ENCODE data around the gene DOC2B.

Gene DOC2B

DNA sequence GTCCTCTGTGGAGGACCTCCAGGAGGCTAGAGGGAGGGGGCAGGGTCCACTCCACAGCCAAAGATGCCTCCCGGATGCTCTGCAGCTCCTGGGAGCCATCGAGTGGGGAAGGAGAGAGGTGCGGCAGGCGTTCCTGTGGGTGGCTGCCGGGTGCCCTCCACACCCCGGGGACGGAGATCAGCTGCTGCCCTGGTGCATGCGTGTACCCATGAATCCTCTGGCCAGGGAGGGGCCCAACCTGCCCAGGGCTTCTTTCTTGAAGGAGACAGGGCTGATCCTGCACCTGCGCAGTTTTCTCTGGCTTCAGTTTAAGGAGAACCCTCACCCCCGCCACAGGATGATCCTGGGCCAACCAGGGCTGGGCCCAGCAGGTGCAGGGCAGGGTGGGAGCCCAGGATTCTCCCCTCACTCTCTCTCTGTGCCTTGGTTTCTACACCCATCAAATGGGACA, 33.5 kb upstream of the DOC2B start:
- H4K8ac ChIP-seq (ENCODE audit: low read depth, low read length), result no peak overlapping the region
- WGBS (ENCODE audit: extremely low coverage, insufficient coverage, low lambda C conversion rate), result no CpG with 5 or more reads among the region's 10 CpGs
- H3K27ac ChIP-seq (ENCODE audit: low read depth, low read length), result no peak overlapping the region
- no peak overlapping the region for H3K18ac ChIP-seq (ENCODE audit: low read length)
- no peaks in the 10 kb centered on the region for H3K4me1 ChIP-seq (ENCODE audit: control insufficient read depth, low read depth, low read length)
- no peak for DNase-seq
- H2AK5ac ChIP-seq (ENCODE audit: low read length), result peak overlapping the region; percentile 62
- H3K27me3 ChIP-seq (ENCODE audit: insufficient read depth, low read length, poor library complexity), result no peaks in the 10 kb centered on the region
- H3K36me3 ChIP-seq (ENCODE audit: control insufficient read depth, insufficient read depth, low read length), result no peaks in the 10 kb centered on the region
- H2BK120ac ChIP-seq (ENCODE audit: low read depth, low read length), result no peak overlapping the region
- no peaks in the 10 kb centered on the region for H3K79me2 ChIP-seq (ENCODE audit: control insufficient read depth, insufficient read depth, low read length)
- H3K4me2 ChIP-seq (ENCODE audit: low read length), result peak overlapping the region; percentile 9
- H4K5ac ChIP-seq (ENCODE audit: low read length), result no peak overlapping the region
- peak overlapping the region; percentile 54 for H3K4me3 ChIP-seq (ENCODE audit: low read length)
- H2BK5ac ChIP-seq (ENCODE audit: low read length), result no peak overlapping the region
- peak overlapping the region; percentile 83 for H3K9ac ChIP-seq (ENCODE audit: low read length)
- no peak overlapping the region for H3K4ac ChIP-seq (ENCODE audit: low read depth, low read length)
- H3K56ac ChIP-seq (ENCODE audit: low read length), result peak overlapping the region; percentile 87
- no peak overlapping the region for H3K23ac ChIP-seq (ENCODE audit: low read length)
- H2BK15ac ChIP-seq (replicated peaks; ENCODE audit: low read depth), result no peak overlapping the region
- no peaks in the 10 kb centered on the region for H3K79me1 ChIP-seq (ENCODE audit: low read length)

DNA sequence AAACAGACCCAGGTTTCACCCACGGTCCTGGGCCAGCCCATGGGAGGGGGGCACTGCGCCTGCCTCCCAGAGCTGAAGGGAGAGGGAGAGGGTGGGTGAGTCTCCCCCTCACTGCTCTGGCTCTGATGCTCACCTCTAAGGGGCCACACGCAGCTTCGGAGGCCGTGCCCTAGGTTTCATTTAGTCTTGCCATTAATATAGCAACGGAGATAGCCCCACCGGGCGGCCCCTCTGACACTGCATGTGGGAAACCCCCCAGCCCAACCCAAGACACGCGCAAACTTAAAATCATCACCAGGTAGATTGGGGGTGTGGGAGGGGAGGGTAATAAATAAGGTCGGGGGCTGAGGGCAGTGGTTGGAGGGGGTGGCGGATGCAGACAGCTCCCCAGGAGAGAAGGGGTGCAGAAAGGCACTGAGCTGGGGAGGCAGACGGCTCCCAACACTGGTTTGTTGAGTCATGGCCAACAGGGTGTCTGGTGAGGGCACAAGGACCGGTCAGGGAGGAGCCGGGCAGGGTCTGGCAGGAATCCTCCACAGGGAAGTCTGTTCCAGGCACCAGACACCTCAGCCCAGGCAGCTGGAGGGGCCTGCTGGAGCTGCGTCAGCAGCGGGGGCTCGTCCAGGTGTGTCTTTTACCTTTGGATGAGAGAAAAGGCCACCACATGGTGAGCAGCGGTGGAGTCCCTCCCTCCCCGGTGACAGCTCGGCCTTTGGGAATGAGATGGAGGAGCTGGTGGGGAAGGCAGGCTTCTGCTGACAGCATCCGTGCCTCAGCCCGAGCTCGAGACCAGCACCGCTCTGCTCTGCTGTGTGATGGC, 32.0 kb upstream of the DOC2B start:
- no peak overlapping the region for H2AK5ac ChIP-seq (ENCODE audit: low read length)
- no peak overlapping the region for H3K23ac ChIP-seq (ENCODE audit: low read length)
- no peak overlapping the region for H2BK120ac ChIP-seq (ENCODE audit: low read depth, low read length)
- H3K79me1 ChIP-seq (ENCODE audit: low read length), result no peaks in the 10 kb centered on the region
- H3K4me3 ChIP-seq (ENCODE audit: low read length), result no peak overlapping the region
- no peaks in the 10 kb centered on the region for H3K36me3 ChIP-seq (ENCODE audit: control insufficient read depth, insufficient read depth, low read length)
- no peak overlapping the region for H3K27ac ChIP-seq (ENCODE audit: low read depth, low read length)
- no peak for DNase-seq
- no peak overlapping the region for H3K4me2 ChIP-seq (ENCODE audit: low read length)
- no peak overlapping the region for H3K18ac ChIP-seq (ENCODE audit: low read length)
- H2BK5ac ChIP-seq (ENCODE audit: low read length), result no peak overlapping the region
- H3K4ac ChIP-seq (ENCODE audit: low read depth, low read length), result no peak overlapping the region
- no peak overlapping the region for H3K56ac ChIP-seq (ENCODE audit: low read length)
- no peak overlapping the region for H3K9ac ChIP-seq (ENCODE audit: low read length)
- H3K27me3 ChIP-seq (ENCODE audit: insufficient read depth, low read length, poor library complexity), result no peaks in the 10 kb centered on the region
- H4K8ac ChIP-seq (ENCODE audit: low read depth, low read length), result no peak overlapping the region
- no peaks in the 10 kb centered on the region for H3K79me2 ChIP-seq (ENCODE audit: control insufficient read depth, insufficient read depth, low read length)
- no peak overlapping the region for H4K5ac ChIP-seq (ENCODE audit: low read length)
- no peak overlapping the region for H2BK15ac ChIP-seq (replicated peaks; ENCODE audit: low read depth)
- WGBS (ENCODE audit: extremely low coverage, insufficient coverage, low lambda C conversion rate), result no CpG with 5 or more reads among the region's 25 CpGs
- no peaks in the 10 kb centered on the region for H3K4me1 ChIP-seq (ENCODE audit: control insufficient read depth, low read depth, low read length)

DNA sequence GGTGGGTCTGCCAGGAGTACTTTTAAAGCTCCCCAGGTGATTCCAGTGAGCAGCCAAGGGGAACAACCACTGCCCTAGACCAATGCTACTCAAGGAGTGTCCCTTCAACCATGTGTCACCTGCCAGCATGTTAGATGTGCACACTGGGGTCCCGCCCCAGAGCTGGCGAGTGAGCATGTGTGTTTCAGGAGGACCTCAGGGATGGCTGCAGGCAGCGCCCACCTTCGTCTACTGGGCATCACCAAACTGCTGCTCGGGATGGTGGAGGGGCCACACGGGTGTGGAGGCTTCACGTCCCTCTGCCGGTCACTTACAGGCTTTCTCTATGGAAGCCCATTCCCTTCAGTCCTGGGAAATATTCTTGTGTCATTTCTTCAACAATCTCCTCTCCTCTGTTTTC, 29.0 kb upstream of the DOC2B start:
- no peak overlapping the region for H3K9ac ChIP-seq (ENCODE audit: low read length)
- DNase-seq, result no peak
- no peak overlapping the region for H3K27ac ChIP-seq (ENCODE audit: low read depth, low read length)
- H3K36me3 ChIP-seq (ENCODE audit: control insufficient read depth, insufficient read depth, low read length), result no peaks in the 10 kb centered on the region
- H2BK15ac ChIP-seq (replicated peaks; ENCODE audit: low read depth), result no peak overlapping the region
- no CpG with 5 or more reads among the region's 8 CpGs for WGBS (ENCODE audit: extremely low coverage, insufficient coverage, low lambda C conversion rate)
- H2BK5ac ChIP-seq (ENCODE audit: low read length), result no peak overlapping the region
- H4K5ac ChIP-seq (ENCODE audit: low read length), result no peak overlapping the region
- H4K8ac ChIP-seq (ENCODE audit: low read depth, low read length), result no peak overlapping the region
- H3K27me3 ChIP-seq (ENCODE audit: insufficient read depth, low read length, poor library complexity), result no peaks in the 10 kb centered on the region
- no peak overlapping the region for H3K56ac ChIP-seq (ENCODE audit: low read length)
- H3K4me2 ChIP-seq (ENCODE audit: low read length), result no peak overlapping the region
- no peaks in the 10 kb centered on the region for H3K4me1 ChIP-seq (ENCODE audit: control insufficient read depth, low read depth, low read length)
- H2AK5ac ChIP-seq (ENCODE audit: low read length), result no peak overlapping the region
- no peak overlapping the region for H3K18ac ChIP-seq (ENCODE audit: low read length)
- no peaks in the 10 kb centered on the region for H3K79me2 ChIP-seq (ENCODE audit: control insufficient read depth, insufficient read depth, low read length)
- H2BK120ac ChIP-seq (ENCODE audit: low read depth, low read length), result no peak overlapping the region
- H3K23ac ChIP-seq (ENCODE audit: low read length), result no peak overlapping the region
- H3K79me1 ChIP-seq (ENCODE audit: low read length), result no peaks in the 10 kb centered on the region
- H3K4ac ChIP-seq (ENCODE audit: low read depth, low read length), result no peak overlapping the region
- no peak overlapping the region for H3K4me3 ChIP-seq (ENCODE audit: low read length)

DNA sequence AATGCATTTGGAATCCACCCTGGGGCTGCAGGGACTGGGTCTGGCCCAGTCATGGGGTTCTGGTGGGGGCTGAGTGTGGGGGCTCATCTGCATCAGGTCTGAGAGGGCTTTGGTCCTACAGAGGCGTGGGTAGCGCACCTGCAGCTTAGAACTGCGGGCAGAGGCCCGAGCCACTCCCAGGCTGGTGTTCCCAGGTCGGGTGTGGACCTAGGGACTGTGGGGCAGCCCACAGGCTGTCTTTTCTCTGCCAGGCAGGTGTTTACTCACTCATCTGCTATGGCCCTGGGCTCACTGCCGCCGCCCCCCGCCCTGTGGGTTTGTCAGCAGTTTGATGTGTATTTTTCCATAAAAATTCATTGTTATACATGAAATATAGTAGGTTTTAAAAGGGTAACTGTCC, 27.0 kb upstream of the DOC2B start:
- Histone ChIP-seq H2BK5ac (ENCODE audit: low read length) (no peak overlapping the region), H3K4ac (ENCODE audit: low read depth, low read length) (no peak overlapping the region), H3K4me2 (ENCODE audit: low read length) (no peak overlapping the region), H3K4me1 (ENCODE audit: control insufficient read depth, low read depth, low read length) (no peaks in the 10 kb centered on the region), H2AK5ac (ENCODE audit: low read length) (no peak overlapping the region), H3K4me3 (ENCODE audit: low read length) (no peak overlapping the region), H3K56ac (ENCODE audit: low read length) (no peak overlapping the region), H4K8ac (ENCODE audit: low read depth, low read length) (no peak overlapping the region), H3K9ac (ENCODE audit: low read length) (no peak overlapping the region), H4K5ac (ENCODE audit: low read length) (no peak overlapping the region), H3K36me3 (ENCODE audit: control insufficient read depth, insufficient read depth, low read length) (no peaks in the 10 kb centered on the region), H3K79me2 (ENCODE audit: control insufficient read depth, insufficient read depth, low read length) (no peaks in the 10 kb centered on the region), H3K23ac (ENCODE audit: low read length) (no peak overlapping the region), H2BK120ac (ENCODE audit: low read depth, low read length) (no peak overlapping the region), H3K18ac (ENCODE audit: low read length) (no peak overlapping the region), H3K79me1 (ENCODE audit: low read length) (no peaks in the 10 kb centered on the region), H2BK15ac (replicated peaks; ENCODE audit: low read depth) (no peak overlapping the region), H3K27me3 (ENCODE audit: insufficient read depth, low read length, poor library complexity) (no peaks in the 10 kb centered on the region), H3K27ac (ENCODE audit: low read depth, low read length) (no peak overlapping the region)
- DNase-seq, result no peak
- no CpG with 5 or more reads among the region's 8 CpGs for WGBS (ENCODE audit: extremely low coverage, insufficient coverage, low lambda C conversion rate)

DNA sequence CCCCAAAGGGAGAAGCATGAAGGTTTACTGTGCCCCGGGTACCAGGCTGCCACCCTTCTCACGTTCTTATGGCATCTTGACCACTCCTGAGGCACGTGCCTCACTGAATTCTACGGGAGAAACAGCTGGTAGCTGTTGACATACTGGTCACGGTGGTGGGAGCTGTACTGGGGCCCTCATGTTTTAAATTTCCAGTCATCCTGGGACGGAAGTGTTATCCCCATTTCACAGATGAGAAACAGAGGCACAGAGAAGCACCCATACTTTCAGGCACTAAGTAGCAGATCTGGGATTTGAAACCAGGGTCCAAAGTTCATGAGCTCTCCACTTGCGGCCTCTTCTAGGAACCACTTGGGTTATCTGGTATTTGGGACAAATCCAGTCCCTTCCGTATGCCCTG, 26.3 kb upstream of the DOC2B start:
- Histone ChIP-seq H3K9ac (ENCODE audit: low read length) (no peak overlapping the region), H3K18ac (ENCODE audit: low read length) (no peak overlapping the region), H3K4me3 (ENCODE audit: low read length) (no peak overlapping the region), H4K8ac (ENCODE audit: low read depth, low read length) (no peak overlapping the region), H3K56ac (ENCODE audit: low read length) (no peak overlapping the region), H3K23ac (ENCODE audit: low read length) (no peak overlapping the region), H3K4me1 (ENCODE audit: control insufficient read depth, low read depth, low read length) (no peaks in the 10 kb centered on the region), H3K27me3 (ENCODE audit: insufficient read depth, low read length, poor library complexity) (no peaks in the 10 kb centered on the region), H3K27ac (ENCODE audit: low read depth, low read length) (no peak overlapping the region), H2BK5ac (ENCODE audit: low read length) (no peak overlapping the region), H3K79me1 (ENCODE audit: low read length) (no peaks in the 10 kb centered on the region), H3K79me2 (ENCODE audit: control insufficient read depth, insufficient read depth, low read length) (no peaks in the 10 kb centered on the region), H3K4me2 (ENCODE audit: low read length) (no peak overlapping the region), H2AK5ac (ENCODE audit: low read length) (no peak overlapping the region), H2BK15ac (replicated peaks; ENCODE audit: low read depth) (no peak overlapping the region), H3K4ac (ENCODE audit: low read depth, low read length) (no peak overlapping the region), H3K36me3 (ENCODE audit: control insufficient read depth, insufficient read depth, low read length) (no peaks in the 10 kb centered on the region), H2BK120ac (ENCODE audit: low read depth, low read length) (no peak overlapping the region), H4K5ac (ENCODE audit: low read length) (no peak overlapping the region)
- DNase-seq, result no peak
- WGBS (ENCODE audit: extremely low coverage, insufficient coverage, low lambda C conversion rate), result no CpG with 5 or more reads among the region's 8 CpGs

All from mesendoderm (in vitro differentiated cells).